NCI-H510A (cell line): ENCODE data around the gene KCNQ2.
"Not testable (repeated sequence)": the region's sequence is repeated elsewhere in the genome, so short reads cannot be mapped to it uniquely, and the experiment has no call there.

Experiments
- DNase-seq: peaks from one replicate; lab custom pipeline; 2025; lab: John Stamatoyannopoulos, UW

Gene KCNQ2

DNA sequence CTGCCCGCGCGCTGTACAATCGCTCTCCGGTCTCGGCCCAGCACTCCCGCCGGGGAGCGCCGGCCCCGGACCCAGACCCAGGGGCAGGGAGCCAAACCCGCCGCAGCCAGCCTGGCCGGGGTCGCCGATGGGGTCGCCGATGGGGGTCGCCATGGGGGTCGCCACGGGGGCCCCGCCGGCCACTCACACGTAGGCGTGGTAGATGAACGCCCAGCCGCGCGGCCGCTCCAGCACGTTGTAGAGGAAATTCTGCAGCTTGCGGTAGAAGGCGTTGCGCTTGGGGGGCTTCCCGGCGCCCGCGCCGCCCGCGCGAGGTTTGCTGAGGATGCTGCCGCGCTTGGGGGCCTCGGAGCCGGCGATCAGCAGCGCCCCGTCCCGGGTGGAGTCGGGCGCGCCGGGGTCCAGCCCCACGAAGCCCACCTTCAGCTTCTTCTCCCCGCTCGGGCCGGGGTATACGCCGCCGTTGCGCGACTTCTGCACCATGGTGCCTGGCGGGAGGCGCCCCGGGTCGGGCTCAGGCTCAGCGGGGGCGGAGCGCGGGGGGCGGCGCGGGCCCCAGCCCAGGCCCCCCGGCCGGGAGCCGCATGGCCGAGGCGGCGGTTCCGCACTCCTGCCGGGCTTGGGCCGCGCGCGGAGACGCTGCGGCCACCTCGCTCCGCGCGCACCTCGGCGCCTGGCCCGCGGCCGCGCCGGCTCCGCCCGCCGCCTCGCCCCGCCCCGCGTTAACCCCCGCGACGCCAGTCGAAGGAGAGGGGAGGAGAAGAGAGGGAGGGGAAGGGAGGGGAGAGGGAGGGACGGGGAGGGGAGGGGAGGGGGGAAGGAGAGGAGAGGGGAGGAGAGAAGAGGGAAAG, at the start of gene KCNQ2:
KCNQ2 (minus strand) TSS at position 675 of the 851 bp plus-strand sequence; CDS start at position 483, 192 bp downstream.
- DNase-seq, result no peak

DNA sequence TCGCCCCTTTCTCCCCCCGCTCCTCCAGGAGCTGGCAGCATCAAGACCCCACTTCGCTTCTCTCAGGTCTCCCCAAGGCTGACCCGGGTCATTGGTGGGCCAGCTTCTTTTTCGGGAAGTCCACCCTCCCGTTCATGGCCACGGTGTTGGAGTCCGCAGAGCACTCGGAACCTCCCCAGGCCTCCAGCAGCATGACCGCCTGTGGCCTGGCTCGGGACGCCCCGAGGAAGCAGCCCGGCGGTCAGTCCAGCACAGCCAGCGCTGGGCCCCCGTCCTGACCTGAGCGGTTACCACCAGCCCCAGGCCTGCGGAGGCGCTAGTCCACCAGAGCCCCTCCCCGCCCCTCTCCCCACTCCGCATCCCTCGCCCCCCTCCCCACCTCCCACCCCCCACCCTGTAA, 49.1 kb upstream of the KCNQ2 start:
- DNase-seq, result no peak

DNA sequence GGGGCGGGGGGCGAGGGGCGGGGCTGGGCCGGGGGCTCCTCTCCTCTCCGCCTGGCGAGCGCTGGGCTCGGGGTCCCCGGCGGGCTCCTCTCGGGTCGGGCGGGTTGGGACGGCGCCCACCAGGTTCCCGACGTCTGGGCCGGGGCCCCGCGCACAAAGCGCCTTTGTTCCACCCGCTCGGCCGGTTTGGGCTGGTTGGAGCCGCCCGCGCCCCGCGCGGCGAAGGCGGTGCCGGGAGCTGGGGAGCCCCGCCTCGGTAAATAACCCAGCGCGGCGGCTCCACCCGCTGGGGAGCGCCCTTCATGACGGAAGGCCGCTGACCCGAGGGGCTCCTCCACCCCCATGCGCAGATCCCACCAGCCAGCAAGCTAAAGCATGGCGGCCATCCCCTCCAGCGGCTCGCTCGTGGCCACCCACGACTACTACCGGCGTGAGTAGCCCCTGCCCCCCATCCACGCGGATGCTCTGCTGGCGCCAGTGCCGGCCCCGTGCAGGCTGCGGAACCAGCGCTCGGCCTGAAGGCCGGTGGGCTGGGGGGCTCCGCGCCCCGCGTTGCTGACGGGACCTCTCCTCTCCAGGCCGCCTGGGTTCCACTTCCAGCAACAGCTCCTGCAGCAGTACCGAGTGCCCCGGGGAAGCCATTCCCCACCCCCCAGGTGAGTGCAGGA, 48.6 kb upstream of the KCNQ2 start:
- DNase-seq, result no peak

DNA sequence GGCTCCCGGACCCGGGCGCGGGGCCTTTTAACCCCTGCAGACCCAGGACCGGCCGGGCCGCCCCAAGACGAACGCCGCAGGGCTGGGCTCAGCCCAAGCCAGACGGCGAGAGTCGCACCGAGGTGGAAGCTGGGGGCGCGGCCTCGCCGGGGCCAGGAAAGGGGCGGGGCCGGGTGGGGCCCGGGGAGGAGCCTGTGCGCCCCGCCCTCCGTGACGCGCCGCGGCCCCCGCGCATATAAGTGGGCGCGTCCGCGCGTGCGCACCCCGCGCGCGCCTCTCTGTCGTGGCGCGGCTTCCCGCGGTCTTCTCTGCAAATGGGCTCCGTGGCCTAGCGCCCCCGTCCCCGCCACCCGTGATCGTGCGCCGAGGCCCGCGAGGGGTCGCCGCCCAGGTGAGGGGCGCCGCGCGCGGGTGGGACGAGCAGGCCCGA, 48.1 kb upstream of the KCNQ2 start, which contains the start of gene PPDPF:
PPDPF (plus strand) TSS at position 262 of the 430 bp plus-strand sequence. CDS start 544 bp downstream, outside the sequence.
- no peak for DNase-seq

DNA sequence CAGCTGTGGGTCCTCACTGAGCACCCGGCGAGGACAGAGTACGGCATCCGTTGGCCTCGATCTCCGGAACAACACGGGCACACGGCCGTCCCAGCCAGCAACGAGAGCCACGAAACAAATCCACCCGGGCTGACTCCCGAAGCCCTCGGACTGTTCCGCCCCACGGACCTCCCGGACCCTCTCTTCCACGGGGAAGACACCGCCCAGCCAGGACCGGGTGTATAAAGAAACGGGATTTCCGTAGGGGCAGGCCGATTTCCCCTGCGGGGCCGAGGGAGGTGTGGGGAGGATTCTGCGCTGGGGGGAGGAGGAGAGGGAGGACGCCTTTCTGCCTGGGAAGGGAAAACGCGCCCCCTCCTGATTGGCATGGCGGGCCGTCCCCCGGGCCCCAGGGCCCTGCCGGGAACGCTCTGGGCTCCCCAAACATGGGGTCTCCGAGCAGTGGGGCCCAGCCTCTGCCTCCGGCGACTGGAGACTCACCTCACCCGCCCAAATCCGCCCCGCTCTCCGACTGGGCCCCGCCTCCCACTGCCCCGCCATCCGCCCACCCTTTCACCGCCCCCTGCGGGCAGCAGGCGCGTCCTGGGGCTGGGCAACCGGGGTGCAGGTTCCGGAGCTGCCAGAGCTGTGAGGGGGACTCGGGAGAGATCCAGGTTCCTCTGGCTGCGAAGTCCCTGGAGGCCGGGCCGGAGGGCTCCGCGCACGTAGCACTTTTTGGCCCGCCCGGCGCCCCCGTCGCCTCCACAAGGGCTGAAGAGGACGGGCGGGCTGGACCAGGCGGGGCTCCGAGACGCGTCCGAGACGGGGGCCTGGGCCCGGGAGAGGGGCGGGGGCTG, 47.4 kb upstream of the KCNQ2 start:
- DNase-seq, result no peak

DNA sequence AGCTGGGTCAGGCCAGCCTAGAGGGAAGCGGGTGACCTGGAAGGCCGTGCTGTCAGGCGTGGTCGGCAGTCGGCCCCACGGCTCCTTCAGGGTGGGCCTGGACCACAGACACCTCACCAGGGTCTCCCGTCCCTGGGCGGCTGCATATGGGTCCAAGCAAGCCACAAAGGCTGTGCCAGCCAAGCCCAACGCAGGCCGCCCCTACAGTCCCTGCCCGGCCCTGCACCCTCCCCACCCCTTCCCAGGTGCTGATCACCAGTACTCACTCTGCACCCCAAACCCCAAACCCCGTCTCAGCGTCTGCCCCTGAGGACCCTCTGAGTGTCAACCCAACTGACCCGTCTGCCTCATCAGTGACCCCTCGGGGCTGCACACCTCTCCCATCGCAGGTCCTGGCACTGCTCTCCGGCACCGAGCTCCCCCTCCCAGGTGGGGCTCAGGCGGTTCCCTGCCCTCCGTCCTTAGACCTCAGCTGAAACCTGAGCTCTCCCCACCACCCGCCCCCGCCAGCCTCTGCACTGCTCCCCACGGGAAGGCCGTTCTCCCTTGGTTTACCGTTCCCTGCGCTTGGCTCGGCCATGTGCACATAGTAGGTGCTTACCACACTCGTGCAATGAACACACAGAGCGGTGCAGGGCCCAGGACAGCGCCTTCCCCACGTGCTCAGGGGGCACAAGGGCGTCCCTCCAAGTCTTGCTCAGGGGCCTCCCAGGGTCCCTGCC, 46.7 kb upstream of the KCNQ2 start:
- no peak for DNase-seq

DNA sequence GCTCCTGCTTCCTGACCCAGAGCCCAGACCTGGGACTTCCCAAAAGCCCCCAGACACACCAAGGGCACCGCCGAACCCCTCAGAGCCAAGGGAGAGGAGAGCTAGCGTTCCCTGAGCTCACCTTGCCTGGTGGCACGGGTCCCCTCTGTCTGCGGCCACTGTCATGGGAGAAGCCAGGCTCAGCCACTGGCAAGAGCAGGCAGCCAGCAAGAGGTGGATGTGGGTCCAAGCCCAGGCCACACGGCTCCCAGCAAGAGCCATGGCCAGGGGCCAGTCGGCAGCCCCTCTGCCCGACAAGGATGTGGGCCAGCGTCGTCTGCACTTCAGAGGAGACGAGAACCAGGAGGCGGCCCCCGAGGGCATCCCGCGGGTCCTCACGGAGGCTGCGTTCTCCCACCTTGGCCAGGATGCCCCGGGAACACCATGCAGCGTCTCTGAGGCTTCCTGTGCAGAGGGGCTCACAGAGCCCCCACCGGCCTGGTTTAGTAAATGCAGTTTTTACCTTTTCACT, 46.0 kb upstream of the KCNQ2 start:
- no peak for DNase-seq

DNA sequence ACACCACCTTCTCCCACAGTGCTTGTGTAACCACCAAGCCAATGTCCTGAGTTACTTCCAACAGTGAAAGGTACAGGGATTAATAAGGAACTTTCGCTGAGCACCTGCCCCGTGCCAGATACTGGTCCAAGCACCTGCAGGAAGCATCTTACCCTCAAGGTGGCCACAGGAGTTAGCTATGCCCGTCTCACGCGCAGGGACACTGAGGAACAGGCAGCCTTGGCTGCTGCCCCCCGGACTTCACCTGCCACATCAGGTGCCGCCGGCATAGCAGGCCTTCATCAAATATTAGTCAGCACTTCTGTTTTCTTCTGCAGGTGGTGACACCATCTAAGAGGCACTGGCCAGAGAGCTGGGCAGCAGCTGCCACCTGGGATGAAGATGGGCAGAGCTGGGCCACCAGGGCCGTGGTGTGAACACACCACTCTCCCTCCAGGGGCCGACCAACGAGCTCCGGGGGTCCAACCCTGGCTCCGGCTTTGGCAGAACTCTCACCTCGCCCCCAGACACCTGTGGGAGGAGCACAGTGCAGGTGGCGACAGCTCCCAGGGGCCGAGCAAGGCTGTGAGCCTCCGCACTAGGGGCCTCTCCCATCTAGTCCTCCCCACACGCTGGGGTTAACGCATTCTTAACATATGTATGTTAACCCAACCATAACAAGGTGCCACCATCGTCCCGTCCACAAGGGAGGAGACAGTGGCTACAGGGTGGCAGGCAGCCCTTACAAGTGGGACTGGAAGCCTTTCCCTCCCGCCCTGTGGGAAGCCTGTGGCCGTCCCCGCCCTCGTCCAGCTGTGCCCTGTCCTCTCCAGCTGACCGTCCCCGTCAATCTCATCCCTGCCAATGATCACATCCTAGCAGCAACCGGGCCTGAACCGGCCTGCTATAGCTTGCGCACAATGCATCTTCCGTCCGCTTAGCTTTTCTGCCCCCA, 45.2 kb upstream of the KCNQ2 start:
- no peak for DNase-seq

DNA sequence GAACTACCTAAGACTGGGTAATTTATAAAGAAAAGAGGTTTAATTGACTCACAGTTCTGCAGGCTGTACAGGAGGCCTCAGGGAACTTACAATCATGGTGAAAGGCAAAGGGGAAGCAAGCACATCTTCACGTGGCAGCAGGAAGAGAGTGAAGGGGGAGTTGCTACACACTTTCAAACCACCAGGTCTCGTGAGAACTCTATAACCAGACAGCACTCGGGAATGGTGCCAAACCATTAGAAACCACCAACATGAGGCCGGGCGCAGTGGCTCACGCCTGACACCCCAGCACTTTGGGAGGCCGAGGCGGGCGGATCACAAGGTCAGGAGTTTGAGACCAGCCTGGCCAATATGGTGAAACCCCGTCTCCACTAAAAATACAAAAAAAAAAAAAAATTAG, 42.1 kb upstream of the KCNQ2 start:
- not testable (repeated sequence) for DNase-seq

DNA sequence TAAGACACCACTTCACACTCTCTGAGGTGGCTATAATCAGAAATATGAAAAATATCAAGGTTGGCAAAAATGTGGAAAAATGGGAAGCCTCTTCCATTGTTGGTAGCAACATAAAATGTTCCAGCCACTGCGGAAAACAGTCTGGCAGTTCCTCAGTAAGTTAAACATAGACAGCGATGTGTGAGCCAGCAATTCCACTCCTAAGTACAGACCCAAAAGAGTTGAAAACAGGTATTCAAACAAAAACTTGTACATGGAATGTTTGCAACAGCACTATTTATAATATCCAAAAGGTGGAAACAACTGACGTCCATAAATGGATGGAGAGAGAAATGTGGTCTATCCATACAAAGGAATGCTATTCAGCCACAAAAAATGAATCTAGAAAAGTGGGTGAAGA, 40.8 kb upstream of the KCNQ2 start:
- no peak for DNase-seq

DNA sequence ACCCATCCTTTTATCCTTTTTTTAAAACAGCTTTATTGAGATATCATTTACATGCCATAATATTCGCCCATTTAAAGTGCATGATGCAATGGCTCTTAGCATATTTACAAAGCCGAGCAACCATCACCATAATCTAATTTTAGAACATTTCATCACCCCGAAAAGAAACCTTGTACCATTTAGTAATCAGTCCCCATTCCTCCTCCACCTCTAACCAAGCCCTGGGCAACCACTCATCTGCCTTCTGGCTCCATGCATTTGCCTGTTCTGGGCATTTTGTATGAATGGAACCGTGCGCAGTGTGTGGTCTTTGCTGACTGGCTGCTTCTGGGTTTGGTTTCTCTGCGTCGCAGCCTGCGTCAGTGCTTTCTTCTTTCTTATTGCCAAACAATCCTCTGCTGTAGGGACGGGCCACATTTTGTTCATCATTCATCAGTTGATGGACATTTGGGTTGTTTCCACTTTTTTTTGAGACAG, 36.7 kb upstream of the KCNQ2 start:
- DNase-seq, result no peak

DNA sequence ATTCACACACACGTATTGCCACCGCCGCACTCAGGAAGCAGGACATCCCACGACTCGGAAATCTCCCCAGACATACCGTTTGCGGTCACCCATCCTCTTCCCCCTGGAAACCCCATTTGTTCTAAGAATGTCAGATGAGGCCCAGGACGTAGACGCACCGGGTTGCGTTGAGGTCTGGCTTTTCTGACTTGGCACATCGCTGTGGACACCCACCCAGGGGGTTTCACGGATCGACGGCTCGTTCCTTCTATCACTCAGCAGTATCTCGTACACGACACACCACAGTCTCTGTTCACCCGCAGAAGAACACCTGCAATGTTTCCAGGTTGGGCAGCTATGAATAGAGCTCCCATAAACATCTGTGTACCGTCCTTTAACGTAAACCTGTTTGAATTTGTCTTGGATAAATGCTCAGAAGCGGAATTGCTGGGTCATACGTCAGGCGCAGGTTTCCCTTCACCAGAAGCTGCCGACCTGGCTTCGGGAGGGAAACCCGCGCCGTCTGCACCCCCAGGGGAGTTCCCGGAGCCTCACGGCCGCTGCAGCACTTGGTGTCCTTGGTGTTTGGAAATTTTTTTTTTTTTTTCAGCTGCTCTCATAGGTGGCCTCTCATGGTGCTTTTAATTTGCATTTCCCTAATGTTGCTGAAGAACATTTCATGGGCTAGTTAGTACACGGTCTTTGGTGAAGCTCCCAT, 35.8 kb upstream of the KCNQ2 start:
- DNase-seq, result no peak

DNA sequence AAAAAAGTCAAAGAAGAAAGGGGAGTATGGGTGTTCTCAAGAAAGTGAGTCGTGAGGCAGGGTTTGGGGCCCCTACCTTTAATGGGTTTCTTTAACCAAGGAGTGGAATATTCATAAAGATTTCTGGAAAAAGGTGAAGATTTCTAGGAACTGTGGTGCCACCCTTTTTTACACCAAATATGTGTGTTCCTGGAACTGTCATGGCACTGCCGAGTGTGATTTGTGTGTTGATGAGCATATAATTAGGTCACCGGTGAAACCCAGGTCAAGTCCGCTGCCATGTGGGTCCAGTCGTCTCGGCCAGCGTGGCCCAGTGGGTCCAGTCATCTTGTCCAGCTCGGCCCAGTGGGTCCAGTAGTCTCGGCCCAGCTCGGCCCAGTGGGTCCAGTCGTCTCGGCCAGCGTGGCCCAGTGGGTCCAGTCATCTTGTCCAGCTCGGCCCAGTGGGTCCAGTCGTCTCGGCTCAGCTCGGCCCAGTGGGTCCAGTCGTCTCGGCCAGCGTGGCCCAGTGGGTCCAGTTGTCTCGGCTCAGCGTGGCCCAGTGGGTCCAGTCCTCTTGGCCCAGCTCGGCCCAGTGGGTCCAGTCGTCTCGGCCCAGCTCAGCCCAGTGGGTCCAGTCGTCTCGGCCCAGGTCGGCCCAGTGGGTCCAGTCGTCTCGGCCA, 34.8 kb upstream of the KCNQ2 start:
- DNase-seq, result no peak

DNA sequence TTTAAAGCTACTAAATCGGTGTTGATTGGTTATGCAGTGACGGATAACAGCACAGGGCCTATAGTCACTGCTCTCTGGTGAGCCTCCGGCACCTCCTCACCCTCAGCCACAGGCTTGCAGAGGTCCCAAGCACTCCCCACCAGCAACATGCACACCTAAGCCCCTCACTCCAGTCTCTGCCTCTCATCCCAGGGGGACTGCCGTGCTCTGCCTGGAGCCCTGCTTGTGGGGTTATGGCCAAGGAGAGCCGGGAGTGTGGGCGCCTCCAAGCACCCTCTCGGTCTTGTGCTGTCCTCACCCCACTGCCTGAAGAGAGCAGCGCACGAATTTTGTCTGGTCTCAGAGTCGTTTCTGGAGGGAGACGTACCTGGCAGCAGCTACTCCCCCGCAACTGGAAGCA, 33.3 kb upstream of the KCNQ2 start:
- DNase-seq, result no peak

DNA sequence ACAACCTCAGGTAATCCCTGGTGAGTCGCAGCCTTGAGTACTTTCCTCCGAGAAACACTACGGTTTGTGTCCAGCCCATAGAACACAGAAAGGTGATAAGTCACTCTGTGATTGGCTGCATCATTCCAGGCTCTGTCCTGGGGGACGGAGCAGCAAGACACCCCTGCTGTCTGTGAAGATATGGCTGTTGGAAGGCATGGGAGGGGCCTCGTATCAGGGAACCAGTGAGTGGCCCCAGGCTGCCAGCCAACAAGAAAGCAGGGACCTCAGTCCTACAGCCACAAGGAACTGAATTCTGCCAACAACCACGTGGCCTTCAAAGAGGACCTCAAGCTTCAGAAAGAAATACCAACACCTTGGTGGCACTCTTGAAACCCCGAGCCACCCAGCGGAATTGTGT, 32.8 kb upstream of the KCNQ2 start:
- DNase-seq, result no peak

DNA sequence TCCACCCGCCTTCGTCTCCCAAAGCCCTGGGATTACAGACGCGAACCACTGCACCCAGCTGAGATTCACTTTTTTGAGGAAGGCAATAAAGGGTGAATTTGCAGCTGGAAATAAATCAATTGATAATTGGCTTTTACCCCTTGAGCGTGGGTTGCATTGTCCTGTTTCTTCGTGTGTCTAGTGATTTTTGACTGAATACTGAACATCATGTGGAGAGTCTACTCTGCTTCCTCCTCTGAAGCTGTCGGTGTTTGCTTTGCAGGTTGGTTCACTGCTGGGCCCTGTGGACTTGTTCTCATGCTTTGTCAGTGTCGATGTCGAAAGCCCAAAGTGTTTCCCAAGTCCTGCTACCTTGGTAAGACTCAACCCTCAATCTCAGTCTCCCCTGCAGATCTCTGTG, 32.2 kb upstream of the KCNQ2 start:
- no peak for DNase-seq

DNA sequence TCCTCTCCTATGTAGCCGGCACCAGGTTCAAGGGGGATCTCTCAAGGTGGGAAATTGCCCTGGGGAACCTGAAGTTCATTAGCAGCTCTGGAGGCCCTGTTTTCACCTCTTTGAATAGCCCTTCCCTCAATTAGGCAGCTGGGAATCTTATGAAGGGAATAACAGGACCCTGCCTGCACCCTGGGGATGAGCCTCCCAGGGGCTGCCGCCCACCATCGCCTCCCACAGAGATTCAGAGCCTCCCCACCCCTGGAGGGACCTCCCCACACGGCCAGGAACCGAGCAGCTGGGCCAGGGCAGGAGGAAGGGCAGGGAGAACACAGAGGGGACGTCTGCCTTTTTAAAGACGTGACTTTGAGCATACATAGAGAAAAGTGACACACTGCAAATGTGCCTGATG, 31.1 kb upstream of the KCNQ2 start:
- DNase-seq, result no peak

DNA sequence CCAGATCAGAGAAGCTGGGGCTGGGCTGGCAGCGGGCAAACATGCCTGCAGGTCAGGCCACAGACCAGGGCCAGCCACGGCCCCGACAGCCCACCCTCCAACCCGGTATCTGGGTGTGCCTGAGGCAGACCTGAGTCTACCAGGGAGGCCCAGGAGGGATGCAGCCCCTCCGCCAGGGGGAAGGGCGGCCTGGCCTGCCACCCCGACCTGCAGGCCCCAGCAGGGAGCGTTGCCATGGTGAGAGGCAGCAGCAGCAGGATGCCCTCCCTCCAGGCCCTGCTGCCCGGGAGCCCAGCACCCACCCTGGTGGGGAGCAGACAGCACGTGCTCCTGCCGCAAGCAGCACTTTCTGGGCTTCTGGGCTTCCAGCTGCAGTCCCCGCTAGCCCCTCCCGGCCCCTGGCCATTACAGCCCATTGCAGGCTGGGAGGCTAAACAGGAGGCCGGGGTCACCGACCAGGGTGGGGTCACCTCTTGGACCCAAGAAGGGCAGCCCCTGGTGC, 30.3 kb upstream of the KCNQ2 start:
- DNase-seq, result no peak
